A673 (cell line): ENCODE results near the gene SNX24. TPM values are rescaled to one million over a fixed set of nuclear protein-coding genes. Genes with fewer than 3 reads are reported as not detected.
A peak's percentile ranks its signal among the peaks of the same experiment; 100 is the strongest.

Source experiments
- BruUV-seq: library from RNA; stranded (reverse); fragments of 400-500 nt; replicated peaks from 2 replicates; lab custom pipeline; 2021; lab: Mats Ljungman, UMichigan
- CTCF ChIA-PET: fragments of 300-600 bp; sonication (Branson Sonifier 250); formaldehyde crosslinking; loops from one replicate; lab custom pipeline; 2022; ENCODE audit warnings: antibody characterized with exemption; lab: Charles Lee
- POLR2A ChIA-PET: fragments of 300-600 bp; sonication (Branson Sonifier 250); formaldehyde crosslinking; loops from one replicate; lab custom pipeline; 2022; ENCODE audit warnings: antibody characterized with exemption; ENCODE audit not compliant: low non-redundant PET; lab: Charles Lee
- DNase-seq: peaks from one replicate; pipeline ENCODE4 v3.0.0-alpha.2; 2015; ENCODE audit warnings: low spot score
- H3K27ac ChIP-seq: fragments of 200-600 bp; sonication (generic); 2 replicates; pipeline ENCODE4 v1.5.1; 2016; ENCODE audit warnings: mixed run types, low read depth, mild to moderate bottlenecking, mixed read lengths, antibody characterized with exemption, low read length; ENCODE audit not compliant: poor library complexity, severe bottlenecking
- H3K27me3 ChIP-seq: fragments of 200-600 bp; sonication (generic); replicated peaks from 2 replicates; pipeline ENCODE4 v1.6.1; 2017; ENCODE audit warnings: mixed run types, low read depth, mild to moderate bottlenecking, mixed read lengths, antibody characterized with exemption, low read length; ENCODE audit not compliant: insufficient read depth, poor library complexity
- H3K36me3 ChIP-seq: fragments of 200-600 bp; sonication (generic); 2 replicates; pipeline ENCODE4 v1.6.1; 2016; ENCODE audit warnings: mixed run types, mild to moderate bottlenecking, mixed read lengths, antibody characterized with exemption, low read length; ENCODE audit not compliant: insufficient read depth, poor library complexity, severe bottlenecking
- H3K4me1 ChIP-seq: fragments of 200-600 bp; sonication (generic); 2 replicates; pipeline ENCODE4 v1.6.1; 2017; ENCODE audit warnings: mixed run types, mild to moderate bottlenecking, mixed read lengths, antibody characterized with exemption, low read length; ENCODE audit not compliant: insufficient read depth, poor library complexity, severe bottlenecking
- H3K4me3 ChIP-seq: fragments of 200-600 bp; sonication (generic); 2 replicates; pipeline ENCODE4 v1.5.1; 2016; ENCODE audit warnings: low read depth, mixed run types, mild to moderate bottlenecking, mixed read lengths, low read length; ENCODE audit not compliant: poor library complexity, severe bottlenecking
- H3K9me3 ChIP-seq: fragments of 200-600 bp; sonication (generic); 2 replicates; pipeline ENCODE4 v1.6.1; 2016; ENCODE audit warnings: mixed run types, low read depth, mild to moderate bottlenecking, mixed read lengths, antibody characterized with exemption, low read length; ENCODE audit not compliant: poor library complexity, severe bottlenecking
- EZH2 ChIP-seq: fragments of 200-600 bp; sonication (generic); IDR thresholded peaks from 2 replicates; pipeline ENCODE4 v1.6.1; 2017; ENCODE audit warnings: borderline replicate concordance, low read depth, mild to moderate bottlenecking, mixed read lengths, antibody characterized with exemption, low read length; ENCODE audit not compliant: poor library complexity, severe bottlenecking
- intact Hi-C: fragments of 100-400 bp; cut with micrococcal nuclease; formaldehyde crosslinking; loops from one replicate; pipeline ENCODE4 v1.10.0; 2022; ENCODE audit not compliant: unreplicated experiment
- total RNA-seq: library from RNA; stranded (reverse); gene quantifications from 2 replicates; pipeline ENCODE4 v1.2.3, GENCODE V29; 2021
- TF ChIP-seq, protein P1 (sequence below): fragments of 300-800, 200-600 bp; sonication (generic); conservative IDR thresholded peaks from 2 replicates; pipeline ENCODE4 v1.5.1; 2017; ENCODE audit warnings: low read depth, mild to moderate bottlenecking, antibody characterized with exemption, low read length, moderate library complexity, mixed read lengths

SNX24 gene
- total RNA-seq, 1 experiment from 2014 or later = 13.6 TPM

DNA sequence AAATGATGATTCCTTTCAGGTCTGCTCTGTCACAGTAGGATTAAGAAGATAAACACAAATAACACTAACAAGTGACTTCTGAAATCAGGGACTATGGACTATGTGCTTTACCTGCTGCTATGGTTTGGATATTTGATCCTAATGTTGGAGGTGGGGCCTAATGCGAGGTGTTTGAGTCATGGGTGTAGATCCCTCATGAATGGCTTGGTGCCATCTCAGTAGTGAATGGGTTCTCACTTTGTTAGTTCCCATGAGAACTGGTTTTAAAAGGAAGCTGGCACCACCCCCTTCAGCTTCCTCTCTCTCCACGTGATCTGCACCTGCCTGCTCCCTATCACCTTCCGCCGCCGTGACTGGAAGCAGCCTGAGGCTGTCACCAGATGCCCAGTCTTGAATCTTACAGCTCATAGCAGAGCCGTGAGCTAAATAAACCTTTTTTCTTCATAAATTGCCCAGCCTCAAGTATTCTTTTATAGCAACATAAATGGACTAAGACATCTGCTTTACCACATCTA, 187.8 kb downstream of the SNX24 start:
- no peaks in the 10 kb centered on the region for H3K36me3 ChIP-seq
- H3K4me1 ChIP-seq = peaks cover 7% of the 10 kb centered on the region
- no peaks in the 10 kb centered on the region for H3K9me3 ChIP-seq
- BruUV-seq = no TSS peak
- no peak overlapping the region for H3K4me3 ChIP-seq
- intact Hi-C loops = no loop called here
- TF ChIP-seq, protein P1, sequence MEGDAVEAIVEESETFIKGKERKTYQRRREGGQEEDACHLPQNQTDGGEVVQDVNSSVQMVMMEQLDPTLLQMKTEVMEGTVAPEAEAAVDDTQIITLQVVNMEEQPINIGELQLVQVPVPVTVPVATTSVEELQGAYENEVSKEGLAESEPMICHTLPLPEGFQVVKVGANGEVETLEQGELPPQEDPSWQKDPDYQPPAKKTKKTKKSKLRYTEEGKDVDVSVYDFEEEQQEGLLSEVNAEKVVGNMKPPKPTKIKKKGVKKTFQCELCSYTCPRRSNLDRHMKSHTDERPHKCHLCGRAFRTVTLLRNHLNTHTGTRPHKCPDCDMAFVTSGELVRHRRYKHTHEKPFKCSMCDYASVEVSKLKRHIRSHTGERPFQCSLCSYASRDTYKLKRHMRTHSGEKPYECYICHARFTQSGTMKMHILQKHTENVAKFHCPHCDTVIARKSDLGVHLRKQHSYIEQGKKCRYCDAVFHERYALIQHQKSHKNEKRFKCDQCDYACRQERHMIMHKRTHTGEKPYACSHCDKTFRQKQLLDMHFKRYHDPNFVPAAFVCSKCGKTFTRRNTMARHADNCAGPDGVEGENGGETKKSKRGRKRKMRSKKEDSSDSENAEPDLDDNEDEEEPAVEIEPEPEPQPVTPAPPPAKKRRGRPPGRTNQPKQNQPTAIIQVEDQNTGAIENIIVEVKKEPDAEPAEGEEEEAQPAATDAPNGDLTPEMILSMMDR = no peak
- TF ChIP-seq EZH2 = no peak
- no peak for DNase-seq
- ChIA-PET CTCF (no interaction called here), POLR2A (no interaction called here)
- H3K27me3 ChIP-seq = peaks cover 58% of the 10 kb centered on the region
- H3K27ac ChIP-seq = no peak overlapping the region

DNA sequence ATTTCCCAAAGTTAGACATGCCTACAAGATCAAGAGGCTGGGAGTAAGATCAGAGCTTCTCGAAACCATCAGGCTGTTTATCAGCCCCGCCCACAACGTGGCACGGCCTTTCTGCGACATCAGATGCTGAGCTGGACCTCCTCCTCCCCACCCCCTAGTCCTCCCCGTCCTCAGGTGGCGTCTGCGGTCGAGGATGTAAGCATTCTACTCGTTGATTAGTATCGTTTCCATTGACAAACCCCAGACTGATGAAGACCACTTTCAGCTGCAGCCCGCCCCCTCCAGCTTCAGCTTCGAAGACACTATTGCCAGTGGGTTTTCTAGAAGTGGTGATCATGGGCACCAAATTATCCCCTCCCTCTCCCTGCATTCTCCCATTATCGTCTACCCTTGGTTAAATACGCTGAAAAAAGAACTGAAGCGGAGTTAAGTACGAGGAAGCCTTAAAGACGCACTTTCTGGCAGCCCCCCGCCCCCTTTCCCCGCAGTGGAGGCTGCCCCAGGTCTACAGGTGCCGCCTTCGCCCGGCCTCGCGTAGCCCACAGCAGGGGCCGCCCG, 190.0 kb downstream of the SNX24 start:
- Histone ChIP-seq H3K4me3 (peak overlapping the region; percentile 60), H3K27ac (no peak overlapping the region), H3K9me3 (no peaks in the 10 kb centered on the region), H3K36me3 (no peaks in the 10 kb centered on the region), H3K4me1 (peaks cover 7% of the 10 kb centered on the region), H3K27me3 (peaks cover 72% of the 10 kb centered on the region)
- ChIA-PET POLR2A (no interaction called here), CTCF (no interaction called here)
- no TSS peak for BruUV-seq
- intact Hi-C loops = no loop called here
- peak; percentile 31 for TF ChIP-seq EZH2
- TF ChIP-seq, protein P1 = no peak
- DNase-seq = peak; percentile 17

DNA sequence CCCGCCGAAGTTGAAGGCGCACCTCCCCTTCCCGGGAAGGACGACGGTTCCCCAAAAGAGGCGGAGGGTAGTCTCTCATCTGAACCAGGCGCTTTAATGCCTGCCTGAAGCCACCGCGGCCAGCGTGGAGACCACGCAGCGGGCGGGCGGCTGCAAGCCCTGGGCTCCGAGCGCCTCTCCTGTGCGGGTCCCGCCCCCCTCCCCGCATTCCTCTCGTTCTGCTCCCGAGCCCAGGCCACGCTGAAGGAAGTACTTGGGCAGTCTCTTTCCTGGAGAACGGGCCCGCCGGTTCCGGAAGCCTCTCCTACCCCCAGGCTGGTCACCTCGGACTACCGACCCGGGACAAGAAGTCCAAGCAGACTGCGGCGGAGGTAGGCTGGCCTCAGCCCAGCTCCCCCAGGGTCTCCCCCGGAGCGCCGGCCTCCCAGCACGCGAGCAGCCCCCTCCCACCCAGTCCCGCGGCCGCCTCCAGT, 190.5 kb downstream of the SNX24 start:
- no peaks in the 10 kb centered on the region for H3K36me3 ChIP-seq
- H3K27me3 ChIP-seq = peaks cover 71% of the 10 kb centered on the region
- no peak for TF ChIP-seq EZH2
- TF ChIP-seq, protein P1 = no peak
- H3K9me3 ChIP-seq = no peaks in the 10 kb centered on the region
- peak; percentile 19 for DNase-seq
- no TSS peak for BruUV-seq
- H3K4me3 ChIP-seq = peak overlapping the region; percentile 60
- CTCF ChIA-PET = no interaction called here
- peaks cover 7% of the 10 kb centered on the region for H3K4me1 ChIP-seq
- intact Hi-C loops = no loop called here
- POLR2A ChIA-PET = no interaction called here
- H3K27ac ChIP-seq = no peak overlapping the region
